Left kidney (tissue), 8 donors: ENCODE results near the gene ATP5PF. TPM values are rescaled to one million over a fixed set of nuclear protein-coding genes. Genes with fewer than 3 reads are reported as not detected.
"Not testable (repeated sequence)": the region's sequence is repeated elsewhere in the genome, so short reads cannot be mapped to it uniquely, and the experiment has no call there.

ENCODE experiments used
- DNase-seq: peaks from one replicate; pipeline ENCODE4 v3.0.0-alpha.2; 2013
- long read RNA-seq, 8 donors: transcript quantifications; one replicate each; lab custom pipeline, GENCODE V29; 2026
- polyA plus RNA-seq: library from polyadenylated mRNA; unstranded; fragments of 120-200 nt; gene quantifications from one replicate; pipeline ENCODE4 v1.2.1, GENCODE V29; 2013; ENCODE audit not compliant: insufficient read length

ATP5PF gene, protein sequence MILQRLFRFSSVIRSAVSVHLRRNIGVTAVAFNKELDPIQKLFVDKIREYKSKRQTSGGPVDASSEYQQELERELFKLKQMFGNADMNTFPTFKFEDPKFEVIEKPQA
- polyA plus RNA-seq: 231 TPM
- long read RNA-seq, donor 1, transcript ATP5PF-202 (4 exons, 826 nt): minor isoform, 16 of 573 reads
- long read RNA-seq, donor 1, transcript ATP5PF-204 (4 exons, 1,179 nt): minor isoform, 40 of 573 reads
- long read RNA-seq, donor 1, transcript ATP5PF-201 (4 exons, 614 nt): major isoform, 315 of 573 reads
- long read RNA-seq, donor 1, transcript ATP5PF-203 (4 exons, 647 nt): minor isoform, 21 of 573 reads
- long read RNA-seq, donor 1, partial matches to known transcripts: 148 of 573 reads
- long read RNA-seq, donor 1, other reads (novel, unspliced or antisense): 18 of 573 reads
- long read RNA-seq, donor 2, transcript ATP5PF-208 (3 exons, 876 nt): minor isoform, 7 of 384 reads
- long read RNA-seq, donor 2, transcript ATP5PF-207 (4 exons, 589 nt): minor isoform, 10 of 384 reads
- long read RNA-seq, donor 2, transcript ATP5PF-201 (4 exons, 614 nt): major isoform, 206 of 384 reads
- long read RNA-seq, donor 2, transcript ATP5PF-204 (4 exons, 1,179 nt): minor isoform, 52 of 384 reads
- long read RNA-seq, donor 2, partial matches to known transcripts: 96 of 384 reads
- long read RNA-seq, donor 2, other reads (novel, unspliced or antisense): 0 of 384 reads
- long read RNA-seq, donor 3, transcript ATP5PF-204 (4 exons, 1,179 nt): minor isoform, 26 of 340 reads
- long read RNA-seq, donor 3, transcript ATP5PF-201 (4 exons, 614 nt): major isoform, 225 of 340 reads
- long read RNA-seq, donor 3, transcript ATP5PF-207 (4 exons, 589 nt): minor isoform, 7 of 340 reads
- long read RNA-seq, donor 3, transcript ATP5PF-205 (5 exons, 589 nt): minor isoform, 5 of 340 reads
- long read RNA-seq, donor 3, partial matches to known transcripts: 69 of 340 reads
- long read RNA-seq, donor 3, other reads (novel, unspliced or antisense): 0 of 340 reads
- long read RNA-seq, donor 4, transcript ATP5PF-204 (4 exons, 1,179 nt): minor isoform, 10 of 101 reads
- long read RNA-seq, donor 4, transcript ATP5PF-201 (4 exons, 614 nt): major isoform, 50 of 101 reads
- long read RNA-seq, donor 4, partial matches to known transcripts: 38 of 101 reads
- long read RNA-seq, donor 4, other reads (novel, unspliced or antisense): 0 of 101 reads
- long read RNA-seq, donor 5, transcript ATP5PF-203 (4 exons, 647 nt): minor isoform, 38 of 822 reads
- long read RNA-seq, donor 5, transcript ATP5PF-204 (4 exons, 1,179 nt): minor isoform, 90 of 822 reads
- long read RNA-seq, donor 5, transcript ATP5PF-208 (3 exons, 876 nt): minor isoform, 12 of 822 reads
- long read RNA-seq, donor 5, transcript ATP5PF-201 (4 exons, 614 nt): major isoform, 481 of 822 reads
- long read RNA-seq, donor 5, partial matches to known transcripts: 175 of 822 reads
- long read RNA-seq, donor 5, other reads (novel, unspliced or antisense): 10 of 822 reads
- long read RNA-seq, donor 6, transcript ATP5PF-201 (4 exons, 614 nt): major isoform, 269 of 537 reads
- long read RNA-seq, donor 6, transcript ATP5PF-203 (4 exons, 647 nt): minor isoform, 17 of 537 reads
- long read RNA-seq, donor 6, transcript ATP5PF-204 (4 exons, 1,179 nt): minor isoform, 50 of 537 reads
- long read RNA-seq, donor 6, transcript ATP5PF-207 (4 exons, 589 nt): minor isoform, 21 of 537 reads
- long read RNA-seq, donor 6, partial matches to known transcripts: 154 of 537 reads
- long read RNA-seq, donor 6, other reads (novel, unspliced or antisense): 5 of 537 reads
- long read RNA-seq, donor 7, transcript ATP5PF-204 (4 exons, 1,179 nt): minor isoform, 81 of 664 reads
- long read RNA-seq, donor 7, transcript ATP5PF-201 (4 exons, 614 nt): major isoform, 339 of 664 reads
- long read RNA-seq, donor 7, transcript ATP5PF-207 (4 exons, 589 nt): minor isoform, 19 of 664 reads
- long read RNA-seq, donor 7, transcript ATP5PF-203 (4 exons, 647 nt): minor isoform, 22 of 664 reads
- long read RNA-seq, donor 7, partial matches to known transcripts: 170 of 664 reads
- long read RNA-seq, donor 7, other reads (novel, unspliced or antisense): 8 of 664 reads
- long read RNA-seq, donor 8, transcript ATP5PF-207 (4 exons, 589 nt): minor isoform, 7 of 191 reads
- long read RNA-seq, donor 8, transcript ATP5PF-203 (4 exons, 647 nt): minor isoform, 10 of 191 reads
- long read RNA-seq, donor 8, transcript ATP5PF-201 (4 exons, 614 nt): major isoform, 115 of 191 reads
- long read RNA-seq, donor 8, transcript ATP5PF-204 (4 exons, 1,179 nt): minor isoform, 13 of 191 reads
- long read RNA-seq, donor 8, partial matches to known transcripts: 40 of 191 reads
- long read RNA-seq, donor 8, other reads (novel, unspliced or antisense): 0 of 191 reads

DNA sequence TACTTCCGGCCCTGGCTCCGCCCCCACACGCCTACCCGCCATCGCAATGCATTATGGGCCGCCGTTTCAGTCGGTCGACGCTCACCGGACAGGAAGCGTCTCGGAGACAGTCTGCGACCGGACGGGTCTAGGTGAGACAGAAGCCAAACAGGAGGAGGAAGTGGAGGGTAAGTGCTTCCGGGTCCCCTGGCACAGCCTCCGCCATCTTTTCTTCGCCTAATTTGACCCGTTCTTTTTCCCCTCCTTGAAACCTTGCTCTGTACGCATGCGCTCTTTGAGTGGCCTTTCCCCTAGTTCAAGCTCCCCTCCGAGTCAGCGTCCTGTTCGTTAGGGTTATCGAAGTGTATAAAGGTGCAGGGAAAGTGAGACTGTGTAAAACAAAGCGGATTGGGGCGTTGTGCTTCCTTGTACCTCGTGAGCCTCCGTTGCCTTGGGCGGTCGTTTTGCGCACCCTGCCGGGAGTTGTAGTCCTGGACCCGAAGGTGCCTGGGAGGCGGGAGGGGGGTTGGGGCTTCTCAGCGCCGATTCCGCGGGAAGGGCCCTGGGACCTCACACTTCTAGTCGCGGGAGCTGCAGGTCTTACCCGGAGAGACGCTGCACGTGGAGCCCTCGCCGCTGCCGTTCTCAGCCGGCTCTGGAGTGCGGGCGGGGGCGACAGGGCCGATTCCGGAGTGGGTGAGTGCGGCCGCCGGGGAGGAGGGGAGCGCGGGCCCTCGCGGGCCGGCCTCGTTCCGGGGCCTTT lies at the start of gene ATP5PF, which contains the start of gene GABPA:
TSS of gene ATP5PF (minus strand) at position 1 of the 742 bp plus-strand sequence. CDS start 5,110 bp downstream, outside the sequence.
TSS of gene GABPA (plus strand) at position 69 of the 742 bp plus-strand sequence. CDS start 6,627 bp downstream, outside the sequence.
- DNase-seq: peak; percentile 97

DNA sequence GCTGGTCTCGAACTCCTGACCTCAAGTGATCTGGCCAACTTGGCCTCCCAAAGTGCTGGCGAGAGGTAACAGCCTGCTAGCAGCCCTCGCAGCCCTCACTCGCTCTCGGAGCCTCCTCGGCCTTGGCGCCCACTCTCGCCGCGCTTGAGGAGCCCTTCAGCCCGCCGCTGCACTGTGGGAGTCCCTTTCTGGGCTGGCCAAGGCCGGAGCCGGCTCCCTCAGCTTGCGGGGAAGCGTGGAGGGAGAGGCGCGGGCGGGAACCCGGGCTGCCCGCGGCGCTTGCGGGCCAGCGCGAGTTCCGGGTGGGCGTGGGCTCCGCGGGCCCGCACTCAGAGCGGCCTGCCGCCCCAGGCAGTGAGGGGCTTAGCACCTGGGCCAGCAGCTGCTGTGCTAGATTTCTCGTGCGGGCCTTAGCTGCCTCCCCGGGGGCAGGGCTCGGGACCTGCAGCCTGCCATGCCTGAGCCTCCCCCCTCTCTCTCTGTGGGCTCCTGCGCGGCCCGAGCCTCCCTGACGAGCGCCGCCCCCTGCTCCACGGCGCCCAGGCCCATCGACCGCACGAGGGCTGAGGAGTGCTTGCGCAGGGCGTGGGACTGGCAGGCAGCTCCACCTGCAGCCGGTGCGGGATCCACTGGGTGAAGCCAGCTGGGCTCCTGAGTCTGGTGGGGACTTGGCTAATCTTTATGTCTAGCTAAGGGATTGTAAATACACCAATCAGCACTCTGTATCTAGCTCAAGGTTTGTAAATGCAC lies 43.6 kb upstream of the ATP5PF start:
- DNase-seq: not testable (repeated sequence)

DNA sequence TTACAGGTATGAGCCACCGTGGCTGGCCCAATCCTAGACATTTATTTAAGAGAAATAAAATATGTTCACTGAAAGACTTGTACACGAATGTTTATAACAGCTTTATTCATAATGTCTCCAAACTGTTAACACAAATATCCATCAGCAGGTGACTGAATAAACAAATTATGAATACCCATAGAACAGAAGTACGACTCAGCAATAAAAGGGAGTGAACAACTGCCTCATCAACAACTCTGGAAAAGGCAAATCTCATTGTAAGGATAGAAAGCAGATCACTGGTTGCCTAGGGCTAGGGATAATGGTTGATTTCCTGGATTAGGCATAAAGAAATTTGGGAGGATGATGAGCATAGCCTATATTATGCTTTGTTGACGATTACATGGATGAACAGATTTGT lies 41.7 kb upstream of the ATP5PF start:
- DNase-seq: no peak

DNA sequence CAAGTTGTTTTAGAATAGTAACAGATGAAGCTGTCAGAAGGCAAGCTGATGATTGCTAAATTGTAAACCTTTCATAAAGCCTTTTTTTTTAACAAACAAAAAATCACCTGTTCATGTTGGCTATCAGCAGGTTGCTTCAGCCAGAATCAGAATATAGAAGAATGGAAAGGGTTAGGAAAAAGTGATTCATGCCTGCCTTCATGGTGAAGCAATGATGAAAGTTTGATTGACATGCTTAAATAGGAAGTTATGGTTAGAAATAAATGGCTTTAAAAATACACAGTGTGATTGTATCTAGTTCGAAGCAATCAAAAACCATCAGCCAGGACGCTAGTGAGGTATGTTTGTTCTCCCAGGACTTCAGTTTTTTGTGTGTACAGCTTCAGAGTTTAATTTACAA lies 38.0 kb upstream of the ATP5PF start:
- no peak for DNase-seq

- no peak for DNase-seq
These were observed 33.2 kb upstream of the ATP5PF start for GRCh38 chr21:25767921-25768320.

DNA sequence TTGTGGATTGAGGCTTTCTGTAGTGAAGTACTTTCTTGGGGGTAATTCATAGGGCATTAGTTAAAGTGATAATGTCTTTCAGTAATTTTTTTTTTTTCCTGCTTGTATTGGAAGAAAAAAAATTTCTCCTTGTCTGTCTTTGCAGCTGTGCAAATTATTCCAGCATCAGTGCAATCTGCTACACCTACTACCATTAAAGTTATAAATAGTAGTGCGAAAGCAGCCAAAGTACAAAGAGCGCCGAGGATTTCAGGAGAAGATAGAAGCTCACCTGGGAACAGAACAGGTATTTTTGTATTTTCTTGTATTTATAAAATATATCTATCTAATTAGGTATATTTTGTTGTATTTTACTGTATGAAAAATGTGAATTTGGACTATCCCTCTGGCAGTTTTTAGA lies 29.4 kb upstream of the ATP5PF start:
- DNase-seq: no peak

GRCh38 chr21:25760677-25761076 lies 26.0 kb upstream of the ATP5PF start:
- DNase-seq: no peak

DNA sequence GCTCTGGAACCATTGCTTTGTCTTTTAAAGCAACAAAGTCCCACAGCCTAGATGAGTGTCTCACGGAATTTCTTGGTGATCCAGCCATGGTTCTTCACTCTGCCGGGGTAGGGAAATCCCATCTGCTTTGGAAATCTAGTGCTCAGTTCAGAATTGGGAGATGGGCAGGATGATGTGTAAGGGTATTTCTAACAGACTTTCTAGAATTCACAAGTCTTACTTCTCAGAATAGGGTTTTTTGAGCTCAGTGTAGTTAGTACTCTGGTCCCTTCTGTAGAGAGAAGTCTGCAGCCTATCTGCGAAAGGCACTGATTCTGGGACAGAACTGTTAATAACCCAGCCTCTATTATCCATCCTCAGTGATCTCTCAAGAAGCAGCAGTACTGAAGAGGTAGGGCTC lies 25.4 kb upstream of the ATP5PF start:
- no peak for DNase-seq

- DNase-seq: no peak
These were observed 24.9 kb upstream of the ATP5PF start for GRCh38 chr21:25759573-25759972.

DNA sequence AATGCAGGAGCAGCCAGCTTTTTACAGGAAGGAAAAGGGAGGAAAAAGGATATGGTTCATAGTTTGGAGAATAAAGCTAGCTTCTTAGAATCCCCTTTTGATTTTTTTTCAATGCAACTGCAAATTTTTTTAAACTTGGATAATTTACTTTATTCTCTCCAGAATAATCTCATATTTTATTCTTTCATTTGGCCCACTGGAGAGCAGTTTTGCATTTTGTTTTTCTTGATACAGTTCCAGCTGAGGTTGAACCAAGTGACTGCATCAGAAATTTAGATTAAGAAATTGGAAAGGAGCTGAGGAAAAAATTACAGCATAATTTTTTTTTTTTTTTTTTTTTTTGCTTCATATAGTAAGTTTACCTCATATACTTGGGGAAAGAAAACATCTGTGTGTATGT lies 22.8 kb upstream of the ATP5PF start:
- no peak for DNase-seq

- no peak for DNase-seq
These were observed 21.7 kb upstream of the ATP5PF start for GRCh38 chr21:25756190-25756932.

DNA sequence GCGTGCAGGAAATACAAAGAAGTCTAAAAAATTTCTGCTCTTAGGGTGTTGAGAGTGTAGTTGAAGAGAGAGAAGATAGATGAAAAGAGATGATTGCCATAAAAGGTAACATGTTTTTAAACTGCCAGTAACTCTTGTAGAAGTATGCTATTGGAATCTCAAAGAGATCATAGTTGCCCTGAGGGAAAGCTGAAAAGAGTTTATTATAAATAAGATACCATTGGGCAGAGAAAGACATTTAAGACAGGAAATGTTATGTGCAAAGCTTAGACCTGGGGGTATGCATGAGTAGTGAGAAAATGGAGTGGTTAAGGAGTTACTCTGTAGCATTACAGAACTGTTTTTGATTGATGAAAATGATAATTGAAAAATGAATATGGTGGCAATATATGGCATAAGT lies 17.7 kb upstream of the ATP5PF start:
- no peak for DNase-seq

DNA sequence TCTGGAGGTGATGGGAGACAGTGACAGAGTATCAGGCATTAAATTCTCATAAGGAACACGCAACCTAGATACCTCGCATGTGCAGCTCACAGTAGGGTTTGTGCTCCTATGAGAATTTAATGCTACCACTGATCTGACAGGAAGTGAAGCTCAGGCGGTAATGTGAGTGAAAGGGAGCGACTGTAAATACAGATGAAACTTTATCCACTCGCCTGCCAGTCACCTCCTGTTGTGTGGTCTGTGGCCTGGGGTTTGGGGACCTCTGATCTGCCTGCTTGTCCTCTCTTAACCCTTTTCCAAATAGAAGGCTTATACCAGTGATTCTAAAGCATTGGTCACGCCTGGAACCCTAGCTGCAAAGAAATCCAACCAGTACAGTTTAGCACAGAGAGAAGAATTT lies 15.4 kb upstream of the ATP5PF start:
- no peak for DNase-seq

DNA sequence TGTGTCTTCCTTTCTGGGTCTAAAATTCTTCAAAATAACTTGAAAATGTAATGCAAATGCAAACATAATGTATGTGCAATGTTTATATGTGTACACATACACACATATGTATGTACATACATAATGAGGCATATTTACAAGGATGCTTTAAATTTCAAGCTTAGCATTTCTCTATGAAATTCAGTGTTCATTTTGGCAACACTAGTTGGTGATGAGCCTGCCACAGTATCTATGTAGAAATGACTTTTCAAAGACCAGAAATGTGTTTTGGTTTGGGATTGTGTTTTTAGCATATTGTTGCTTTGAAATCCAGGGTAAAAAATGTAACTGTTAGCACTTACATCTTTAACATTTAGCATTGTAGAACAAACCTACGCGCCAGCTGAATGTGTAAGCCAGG lies 10.2 kb upstream of the ATP5PF start:
- DNase-seq: no peak

GRCh38 chr21:25742900-25743299 lies 8.2 kb upstream of the ATP5PF start:
- no peak for DNase-seq

DNA sequence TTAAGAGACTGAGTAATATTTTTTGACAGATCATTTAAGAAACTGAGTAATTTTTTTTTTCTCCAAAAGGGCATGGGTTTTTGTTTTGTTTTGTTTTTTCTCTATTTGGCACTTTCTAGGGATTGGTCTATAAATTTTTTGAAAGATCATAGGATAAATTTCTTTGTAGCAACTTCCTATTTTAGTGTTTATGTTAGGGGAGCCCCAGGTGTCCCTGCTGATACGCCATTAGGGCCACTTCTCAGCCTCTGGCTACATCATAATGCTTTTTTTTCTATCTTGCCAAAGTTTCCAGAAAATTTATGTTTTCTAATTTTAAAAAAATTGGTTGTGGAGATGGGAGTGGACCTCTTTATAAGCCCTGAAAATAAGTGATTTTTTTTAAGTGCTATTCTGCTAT lies 2.7 kb upstream of the ATP5PF start:
- DNase-seq: no peak
